Amniotic stem cell (primary cell): ENCODE data around the gene PIK3C3.
"Not testable (repeated sequence)": the region's sequence is repeated elsewhere in the genome, so short reads cannot be mapped to it uniquely, and the experiment has no call there.

Source experiments
- DNase-seq: peaks from one replicate; lab custom pipeline; 2025; lab: John Stamatoyannopoulos, UW

Gene PIK3C3

GRCh38 chr18:41965634-41966255 is 10.7 kb downstream of the PIK3C3 start:
- no peak for DNase-seq

GRCh38 chr18:41966943-41967342 is 11.9 kb downstream of the PIK3C3 start:
- DNase-seq = no peak

- no peak for DNase-seq
Measured at GRCh38 chr18:41967680-41968079, 12.6 kb downstream of the PIK3C3 start.

- no peak for DNase-seq
Measured at GRCh38 chr18:41969881-41970280, 14.8 kb downstream of the PIK3C3 start.

- no peak for DNase-seq
Measured at GRCh38 chr18:41972067-41972925, 17.3 kb downstream of the PIK3C3 start.

- no peak for DNase-seq
Measured at GRCh38 chr18:41973983-41974382, 18.9 kb downstream of the PIK3C3 start.

GRCh38 chr18:41974796-41975201 is 19.8 kb downstream of the PIK3C3 start:
- no peak for DNase-seq

- no peak for DNase-seq
Measured at GRCh38 chr18:41975284-41975683, 20.2 kb downstream of the PIK3C3 start.

- DNase-seq = no peak
Measured at GRCh38 chr18:41977233-41977632, 22.2 kb downstream of the PIK3C3 start.

GRCh38 chr18:41982942-41983660 is 28.1 kb downstream of the PIK3C3 start:
- DNase-seq = no peak

- DNase-seq = no peak
Measured at GRCh38 chr18:41985914-41986313, 30.9 kb downstream of the PIK3C3 start.

- no peak for DNase-seq
Measured at GRCh38 chr18:41989508-41989907, 34.5 kb downstream of the PIK3C3 start.

GRCh38 chr18:41992066-41992465 is 37.0 kb downstream of the PIK3C3 start:
- no peak for DNase-seq

GRCh38 chr18:41992703-41993102 is 37.7 kb downstream of the PIK3C3 start:
- DNase-seq = no peak

- DNase-seq = no peak
Measured at GRCh38 chr18:41993151-41993550, 38.1 kb downstream of the PIK3C3 start.

- no peak for DNase-seq
Measured at GRCh38 chr18:41996020-41996419, 41.0 kb downstream of the PIK3C3 start.

GRCh38 chr18:41999751-42000150 is 44.7 kb downstream of the PIK3C3 start:
- DNase-seq = no peak

GRCh38 chr18:42001801-42002200 is 46.8 kb downstream of the PIK3C3 start:
- DNase-seq = no peak

GRCh38 chr18:42004653-42005052 is 49.6 kb downstream of the PIK3C3 start:
- no peak for DNase-seq

- no peak for DNase-seq
Measured at GRCh38 chr18:42005782-42006181, 50.7 kb downstream of the PIK3C3 start.

GRCh38 chr18:42009457-42009856 is 54.4 kb downstream of the PIK3C3 start:
- DNase-seq = not testable (repeated sequence)

- DNase-seq = no peak
Measured at GRCh38 chr18:42011053-42011452, 56.0 kb downstream of the PIK3C3 start.

- DNase-seq = no peak
Measured at GRCh38 chr18:42018831-42019230, 63.8 kb downstream of the PIK3C3 start.
